HG03439 (cell line): ENCODE measurements around the gene LETM1.

Experiments used
- ATAC-seq: cut with Tn5 transposase; IDR thresholded peaks from one replicate; pipeline ENCODE4 v1.9.1; 2021; ENCODE audit warnings: mild to moderate bottlenecking, moderate library complexity; ENCODE audit not compliant: unreplicated experiment

The LETM1 gene

GRCh38 chr4:1856071-1856942, at the start of gene LETM1:
LETM1 (minus strand) TSS chr4:1856156; CDS start chr4:1855950, 206 bp downstream.
- peak; percentile 86 for ATAC-seq

GRCh38 chr4:1904042-1904441, 48.1 kb upstream of the LETM1 start:
- ATAC-seq: no peak

- no peak for ATAC-seq
Measured at GRCh38 chr4:1903035-1903434, 47.1 kb upstream of the LETM1 start.

GRCh38 chr4:1902243-1902642, 46.3 kb upstream of the LETM1 start:
- no peak for ATAC-seq

- ATAC-seq: no peak
Measured at GRCh38 chr4:1901127-1901526, 45.2 kb upstream of the LETM1 start.

GRCh38 chr4:1900624-1901023, 44.7 kb upstream of the LETM1 start:
- no peak for ATAC-seq

- no peak for ATAC-seq
Measured at GRCh38 chr4:1900087-1900433, 44.1 kb upstream of the LETM1 start.

GRCh38 chr4:1899149-1900086, 43.5 kb upstream of the LETM1 start:
- ATAC-seq: peak; percentile 75

GRCh38 chr4:1898681-1899080, 42.7 kb upstream of the LETM1 start:
- ATAC-seq: no peak

- ATAC-seq: no peak
Measured at GRCh38 chr4:1898007-1898406, 42.1 kb upstream of the LETM1 start.

- ATAC-seq: no peak
Measured at GRCh38 chr4:1896658-1896991, 40.7 kb upstream of the LETM1 start.

- no peak for ATAC-seq
Measured at GRCh38 chr4:1895971-1896657, 40.2 kb upstream of the LETM1 start.

GRCh38 chr4:1890979-1891570, 35.1 kb upstream of the LETM1 start:
- ATAC-seq: no peak

GRCh38 chr4:1887052-1887451, 31.1 kb upstream of the LETM1 start:
- ATAC-seq: no peak

GRCh38 chr4:1885414-1885813, 29.5 kb upstream of the LETM1 start:
- ATAC-seq: no peak

GRCh38 chr4:1883583-1883982, 27.6 kb upstream of the LETM1 start:
- ATAC-seq: no peak

GRCh38 chr4:1882850-1883271, 26.9 kb upstream of the LETM1 start:
- ATAC-seq: no peak

GRCh38 chr4:1880332-1880731, 24.4 kb upstream of the LETM1 start:
- ATAC-seq: no peak

- no peak for ATAC-seq
Measured at GRCh38 chr4:1879485-1879884, 23.5 kb upstream of the LETM1 start.

GRCh38 chr4:1874201-1874600, 18.2 kb upstream of the LETM1 start:
- ATAC-seq: no peak

GRCh38 chr4:1873776-1874175, 17.8 kb upstream of the LETM1 start:
- no peak for ATAC-seq
